ENCODE measurements around the gene FYN.

The FYN gene

GRCh38 chr6:111761212-111761611 lies 112.0 kb downstream of the FYN start:
- no peaks in the 10 kb centered on the region for H3K9me2 ChIP-seq (replicated peaks; ENCODE audit: insufficient read depth, low read length)
- no peaks in the 10 kb centered on the region for H3K79me2 ChIP-seq (ENCODE audit: insufficient read depth, low read length)
- no peaks in the 10 kb centered on the region for H3K9me3 ChIP-seq (ENCODE audit: insufficient read depth, low read length)
- H3F3A ChIP-seq (ENCODE audit: insufficient read depth): no peaks in the 10 kb centered on the region
- no peaks in the 10 kb centered on the region for H3K36me3 ChIP-seq (ENCODE audit: low read length)
- no peak overlapping the region for H3K27ac ChIP-seq (ENCODE audit: low read depth, low read length)
- TF ChIP-seq EZH2phosphoT487 (conservative IDR thresholded peaks at IDR 0.05; ENCODE audit: low read length) (no peak), CTCF (IDR thresholded peaks at IDR 0.05; ENCODE audit: insufficient read depth, low read length, poor library complexity, severe bottlenecking) (no peak)
- H4K20me1 ChIP-seq (ENCODE audit: low read depth, low read length): no peaks in the 10 kb centered on the region
- H3K4me3 ChIP-seq (ENCODE audit: insufficient read depth, low read length, poor library complexity, severe bottlenecking): no peak overlapping the region
- no peak overlapping the region for H3K9ac ChIP-seq (ENCODE audit: low read length)
- H2AFZ ChIP-seq (ENCODE audit: low read depth, low read length, severe bottlenecking): no peak overlapping the region
- no peak overlapping the region for H3K4me2 ChIP-seq (ENCODE audit: low read depth, low read length, poor library complexity, severe bottlenecking)
- H3K27me3 ChIP-seq (ENCODE audit: low read length): no peaks in the 10 kb centered on the region

- Histone ChIP-seq H3K4me3 (ENCODE audit: insufficient read depth, low read length, poor library complexity, severe bottlenecking) (no peak overlapping the region), H3K27ac (ENCODE audit: low read depth, low read length) (no peak overlapping the region), H2AFZ (ENCODE audit: low read depth, low read length, severe bottlenecking) (no peak overlapping the region), H3K27me3 (ENCODE audit: low read length) (no peaks in the 10 kb centered on the region), H3F3A (ENCODE audit: insufficient read depth) (no peaks in the 10 kb centered on the region), H3K36me3 (ENCODE audit: low read length) (no peaks in the 10 kb centered on the region), H3K9me3 (ENCODE audit: insufficient read depth, low read length) (no peaks in the 10 kb centered on the region), H3K9ac (ENCODE audit: low read length) (no peak overlapping the region), H3K79me2 (ENCODE audit: insufficient read depth, low read length) (no peaks in the 10 kb centered on the region), H3K4me2 (ENCODE audit: low read depth, low read length, poor library complexity, severe bottlenecking) (no peak overlapping the region), H4K20me1 (ENCODE audit: low read depth, low read length) (no peaks in the 10 kb centered on the region), H3K9me2 (replicated peaks; ENCODE audit: insufficient read depth, low read length) (no peaks in the 10 kb centered on the region)
- no peak for TF ChIP-seq CTCF (IDR thresholded peaks at IDR 0.05; ENCODE audit: insufficient read depth, low read length, poor library complexity, severe bottlenecking)
- no peak for TF ChIP-seq EZH2phosphoT487 (conservative IDR thresholded peaks at IDR 0.05; ENCODE audit: low read length)
Measured at GRCh38 chr6:111759836-111760785, 113.1 kb downstream of the FYN start.

DNA sequence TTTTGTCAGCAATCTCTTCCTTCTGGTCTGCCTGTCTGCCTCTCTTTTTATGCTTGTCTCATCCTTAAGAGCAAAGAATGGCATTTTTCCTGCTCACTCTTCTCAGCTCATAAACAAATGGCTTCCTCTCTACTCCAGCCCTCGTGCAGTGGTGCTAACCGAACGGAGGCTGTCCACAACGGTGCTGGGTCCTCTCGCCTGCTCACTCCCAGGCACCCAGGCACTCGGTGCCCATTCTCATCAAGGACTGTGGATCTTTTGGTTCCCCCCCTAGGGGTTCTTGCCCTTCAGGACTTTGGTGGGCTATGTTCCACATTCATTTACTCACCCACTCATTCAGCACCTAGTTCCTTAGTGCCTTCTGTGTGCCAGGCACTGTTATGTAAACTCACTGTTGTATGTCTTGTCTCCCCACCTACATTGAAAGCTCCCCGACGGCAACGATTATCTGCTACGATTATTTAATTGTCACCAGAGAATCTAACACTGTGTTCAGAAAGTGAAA lies 113.9 kb downstream of the FYN start:
- H3K9me2 ChIP-seq (replicated peaks; ENCODE audit: insufficient read depth, low read length): no peaks in the 10 kb centered on the region
- no peak overlapping the region for H3K27ac ChIP-seq (ENCODE audit: low read depth, low read length)
- H3K9me3 ChIP-seq (ENCODE audit: insufficient read depth, low read length): no peaks in the 10 kb centered on the region
- H3K36me3 ChIP-seq (ENCODE audit: low read length): no peaks in the 10 kb centered on the region
- H3K4me3 ChIP-seq (ENCODE audit: insufficient read depth, low read length, poor library complexity, severe bottlenecking): no peak overlapping the region
- no peaks in the 10 kb centered on the region for H3K79me2 ChIP-seq (ENCODE audit: insufficient read depth, low read length)
- no peak overlapping the region for H2AFZ ChIP-seq (ENCODE audit: low read depth, low read length, severe bottlenecking)
- no peaks in the 10 kb centered on the region for H3F3A ChIP-seq (ENCODE audit: insufficient read depth)
- no peaks in the 10 kb centered on the region for H4K20me1 ChIP-seq (ENCODE audit: low read depth, low read length)
- TF ChIP-seq EZH2phosphoT487 (conservative IDR thresholded peaks at IDR 0.05; ENCODE audit: low read length) (no peak), CTCF (IDR thresholded peaks at IDR 0.05; ENCODE audit: insufficient read depth, low read length, poor library complexity, severe bottlenecking) (no peak)
- no peak overlapping the region for H3K4me2 ChIP-seq (ENCODE audit: low read depth, low read length, poor library complexity, severe bottlenecking)
- H3K27me3 ChIP-seq (ENCODE audit: low read length): no peaks in the 10 kb centered on the region
- H3K9ac ChIP-seq (ENCODE audit: low read length): no peak overlapping the region

All from SU-DHL-6 (cell line).